NCI-H226 (cell line): Measurements from ENCODE around the gene PARVB.
A peak's percentile ranks its signal among the peaks of the same experiment; 100 is the strongest.
"Not testable (repeated sequence)": the region's sequence is repeated elsewhere in the genome, so short reads cannot be mapped to it uniquely, and the experiment has no call there.

Experiments used
- DNase-seq: peaks from one replicate; pipeline ENCODE4 v3.0.0-alpha.2; 2015

Gene PARVB

GRCh38 chr22:43998679-43999264 is 25.3 kb upstream of the PARVB start:
- DNase-seq = no peak

- DNase-seq = no peak
Observed at GRCh38 chr22:43999378-43999777, 24.7 kb upstream of the PARVB start.

- DNase-seq = no peak
Observed at GRCh38 chr22:44000123-44000522, 24.0 kb upstream of the PARVB start.

- no peak for DNase-seq
Observed at GRCh38 chr22:44001521-44001920, 22.6 kb upstream of the PARVB start.

GRCh38 chr22:44002324-44002723 is 21.8 kb upstream of the PARVB start:
- DNase-seq = no peak

GRCh38 chr22:44002997-44003396 is 21.1 kb upstream of the PARVB start:
- DNase-seq = no peak

GRCh38 chr22:44003405-44004103 is 20.5 kb upstream of the PARVB start:
- no peak for DNase-seq

GRCh38 chr22:44004104-44004460 is 20.0 kb upstream of the PARVB start:
- DNase-seq = no peak

GRCh38 chr22:44005524-44005923 is 18.6 kb upstream of the PARVB start:
- no peak for DNase-seq

- DNase-seq = no peak
Observed at GRCh38 chr22:44012162-44012561, 11.9 kb upstream of the PARVB start.

GRCh38 chr22:44012591-44012990 is 11.5 kb upstream of the PARVB start:
- DNase-seq = no peak

- DNase-seq = no peak
Observed at GRCh38 chr22:44014241-44014640, 9.9 kb upstream of the PARVB start.

GRCh38 chr22:44016586-44016985 is 7.5 kb upstream of the PARVB start:
- not testable (repeated sequence) for DNase-seq

GRCh38 chr22:44018594-44018993 is 5.5 kb upstream of the PARVB start:
- no peak for DNase-seq

- DNase-seq = no peak
Observed at GRCh38 chr22:44019416-44019815, 4.7 kb upstream of the PARVB start.

GRCh38 chr22:44019846-44020245 is 4.3 kb upstream of the PARVB start:
- no peak for DNase-seq

- peak; percentile 6 for DNase-seq
Observed at GRCh38 chr22:44020981-44021380, 3.1 kb upstream of the PARVB start.

- DNase-seq = no peak
Observed at GRCh38 chr22:44023404-44024287, 456 bp upstream of the PARVB start.

GRCh38 chr22:44025171-44026065 is 1.3 kb downstream of the PARVB start:
- DNase-seq = no peak

GRCh38 chr22:44026066-44026629 is 2.0 kb downstream of the PARVB start:
- no peak for DNase-seq

GRCh38 chr22:44026630-44027511 is 2.8 kb downstream of the PARVB start:
- DNase-seq = no peak

GRCh38 chr22:44028091-44028490 is 4.0 kb downstream of the PARVB start:
- DNase-seq = no peak
